NCI-H1694 (cell line): ENCODE results near the gene FGF10.

Source experiments
- DNase-seq: peaks from one replicate; lab custom pipeline; 2025; lab: John Stamatoyannopoulos, UW

FGF10 gene

GRCh38 chr5:44389090-44389822 is at the start of gene FGF10:
TSS of gene FGF10 (minus strand) at chr5:44389420. CDS start at chr5:44388682, 738 bp downstream.
- DNase-seq: peak; percentile 23

- DNase-seq: no peak
Measured at GRCh38 chr5:44426944-44427343, 37.7 kb upstream of the FGF10 start.

- DNase-seq: no peak
Measured at GRCh38 chr5:44412286-44412685, 23.1 kb upstream of the FGF10 start.

GRCh38 chr5:44402084-44402483 is 12.9 kb upstream of the FGF10 start:
- DNase-seq: no peak

- DNase-seq: no peak
Measured at GRCh38 chr5:44401611-44402010, 12.4 kb upstream of the FGF10 start.

GRCh38 chr5:44398382-44398781 is 9.2 kb upstream of the FGF10 start:
- no peak for DNase-seq

- DNase-seq: no peak
Measured at GRCh38 chr5:44396312-44396711, 7.1 kb upstream of the FGF10 start.

- DNase-seq: no peak
Measured at GRCh38 chr5:44390351-44390750, 1.1 kb upstream of the FGF10 start.

GRCh38 chr5:44389823-44390143 is 563 bp upstream of the FGF10 start:
- no peak for DNase-seq

- DNase-seq: no peak
Measured at GRCh38 chr5:44388321-44389089, 715 bp downstream of the FGF10 start.

GRCh38 chr5:44387921-44388320 is 1.3 kb downstream of the FGF10 start:
- no peak for DNase-seq

GRCh38 chr5:44387406-44387805 is 1.8 kb downstream of the FGF10 start:
- DNase-seq: no peak

GRCh38 chr5:44385291-44385900 is 3.8 kb downstream of the FGF10 start:
- no peak for DNase-seq

GRCh38 chr5:44384816-44385215 is 4.4 kb downstream of the FGF10 start:
- DNase-seq: no peak

- DNase-seq: no peak
Measured at GRCh38 chr5:44382894-44383293, 6.3 kb downstream of the FGF10 start.

GRCh38 chr5:44377057-44377456 is 12.2 kb downstream of the FGF10 start:
- no peak for DNase-seq

GRCh38 chr5:44372028-44372427 is 17.2 kb downstream of the FGF10 start:
- no peak for DNase-seq

- no peak for DNase-seq
Measured at GRCh38 chr5:44367203-44367602, 22.0 kb downstream of the FGF10 start.

GRCh38 chr5:44365345-44365744 is 23.9 kb downstream of the FGF10 start:
- DNase-seq: no peak

GRCh38 chr5:44364097-44364496 is 25.1 kb downstream of the FGF10 start:
- DNase-seq: no peak

- no peak for DNase-seq
Measured at GRCh38 chr5:44361342-44362001, 27.7 kb downstream of the FGF10 start.

- DNase-seq: no peak
Measured at GRCh38 chr5:44360919-44361318, 28.3 kb downstream of the FGF10 start.

GRCh38 chr5:44358421-44358820 is 30.8 kb downstream of the FGF10 start:
- no peak for DNase-seq
